Activated CD4-positive, CD25-positive, alpha-beta regulatory T cell treated with anti-CD3 and anti-CD28 coated beads, Interleukin-2, amount 50 U/mL, for 16 hours (primary cell): ENCODE results near the gene LRBA.
"Not testable (repeated sequence)": the region's sequence is repeated elsewhere in the genome, so short reads cannot be mapped to it uniquely, and the experiment has no call there.

Experiments
- DNase-seq: peaks from one replicate; pipeline ENCODE4 v3.0.0-alpha.2; 2020; ENCODE audit warnings: low read depth, low spot score

Gene LRBA

GRCh38 chr4:151014521-151015458, at the start of gene LRBA:
LRBA (minus strand) TSS chr4:151015284; CDS start chr4:151014642, 642 bp downstream.
- peak; percentile 70 for DNase-seq

GRCh38 chr4:151063143-151063542, 48.1 kb upstream of the LRBA start:
- DNase-seq = not testable (repeated sequence)

- no peak for DNase-seq
These were observed 40.5 kb upstream of the LRBA start for GRCh38 chr4:151055539-151055938.

GRCh38 chr4:151052785-151053184, 37.7 kb upstream of the LRBA start:
- no peak for DNase-seq

DNA sequence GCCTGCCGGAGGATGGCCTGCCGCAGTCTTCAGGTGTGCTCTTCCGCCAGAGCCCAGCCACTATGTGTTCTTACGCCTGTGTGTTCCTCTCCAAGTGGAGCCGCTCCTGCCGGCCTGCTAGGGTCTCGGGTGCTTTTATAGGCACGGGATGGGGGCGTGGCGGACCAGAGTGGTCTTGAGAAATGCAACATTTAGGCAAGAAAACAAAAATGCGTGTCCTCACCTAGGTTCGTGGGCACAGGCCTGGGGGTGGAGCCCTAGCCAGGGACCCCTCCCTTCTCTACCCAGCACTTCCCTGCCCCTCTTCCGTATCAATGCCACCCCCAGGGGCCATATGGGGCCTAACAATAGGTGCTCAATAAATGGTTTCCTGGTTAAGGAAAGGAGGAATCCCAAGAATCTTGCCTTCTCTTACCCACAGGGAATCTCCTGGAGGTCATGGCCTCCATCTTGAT, 34.4 kb upstream of the LRBA start:
- no peak for DNase-seq

GRCh38 chr4:151048913-151049312, 33.8 kb upstream of the LRBA start:
- no peak for DNase-seq

GRCh38 chr4:151046609-151047008, 31.5 kb upstream of the LRBA start:
- DNase-seq = no peak

DNA sequence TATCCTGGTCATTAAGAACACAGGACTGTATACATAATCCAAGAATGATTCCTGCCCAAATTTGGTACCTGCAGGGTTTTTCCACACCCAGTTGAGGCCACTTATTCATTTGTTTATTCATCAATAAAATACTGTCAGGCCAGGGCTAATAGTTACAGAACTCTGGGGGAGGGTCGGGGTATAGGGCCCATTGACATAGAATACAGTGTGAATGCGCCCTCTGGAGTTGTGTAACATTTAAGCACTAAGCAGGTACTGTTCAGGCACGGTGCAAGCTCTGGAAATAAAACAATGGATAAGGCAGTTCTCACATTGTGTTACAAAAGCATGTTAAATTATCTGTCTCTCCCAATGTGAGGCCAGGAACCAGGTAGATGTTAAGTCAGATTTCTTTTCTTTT, 30.8 kb upstream of the LRBA start:
- no peak for DNase-seq

DNA sequence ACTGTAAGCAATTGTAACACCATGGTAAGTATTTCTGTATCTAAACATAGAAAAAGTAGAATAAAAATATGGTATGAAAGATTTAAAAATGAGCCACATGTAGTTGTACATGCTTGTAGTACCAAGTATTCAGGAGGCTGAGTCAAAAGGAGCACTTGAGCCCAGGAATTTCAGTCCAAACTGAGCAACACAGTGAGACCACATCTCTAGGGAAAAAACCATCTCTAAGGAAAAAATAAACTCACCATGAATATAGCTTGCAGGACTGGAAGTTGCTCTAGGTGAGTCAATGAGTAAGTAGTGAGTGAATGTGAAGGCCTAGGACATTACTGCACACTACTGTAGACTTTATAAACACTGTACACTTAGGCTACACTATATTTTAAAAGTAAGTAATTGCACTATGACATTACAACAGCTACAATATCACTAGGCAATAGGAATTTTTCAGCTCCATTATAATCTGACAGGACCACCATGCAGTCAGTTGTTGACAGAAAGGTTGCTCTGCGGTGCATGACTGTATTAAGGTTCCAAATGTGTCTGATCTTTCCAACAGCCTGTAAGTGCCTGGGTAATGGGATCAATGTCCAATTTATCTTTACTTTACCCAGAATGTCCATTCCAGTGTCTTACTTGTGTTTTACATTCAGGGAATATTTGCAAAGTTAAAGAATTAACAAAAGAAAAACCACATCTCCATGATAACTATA, 28.9 kb upstream of the LRBA start:
- no peak for DNase-seq

DNA sequence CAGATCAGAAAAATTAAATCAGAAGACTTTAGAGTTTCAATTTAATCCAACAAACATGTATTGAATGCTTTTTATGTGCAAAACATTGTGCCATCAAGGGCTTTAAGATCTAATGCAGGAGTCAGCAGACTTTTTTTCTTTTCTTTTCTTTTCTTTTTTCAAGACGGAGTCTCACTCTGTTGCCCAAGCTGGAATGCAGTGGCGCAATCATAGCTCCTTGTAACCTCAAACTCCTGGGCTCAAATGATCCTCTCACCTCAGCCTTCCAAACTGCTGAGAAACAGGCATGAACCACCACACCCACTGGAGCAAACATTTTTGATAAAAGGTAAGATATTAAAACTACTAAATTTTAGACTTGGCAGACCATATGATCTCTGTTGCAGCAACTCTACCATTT, 24.6 kb upstream of the LRBA start:
- no peak for DNase-seq

GRCh38 chr4:151038452-151039157, 23.5 kb upstream of the LRBA start:
- no peak for DNase-seq

DNA sequence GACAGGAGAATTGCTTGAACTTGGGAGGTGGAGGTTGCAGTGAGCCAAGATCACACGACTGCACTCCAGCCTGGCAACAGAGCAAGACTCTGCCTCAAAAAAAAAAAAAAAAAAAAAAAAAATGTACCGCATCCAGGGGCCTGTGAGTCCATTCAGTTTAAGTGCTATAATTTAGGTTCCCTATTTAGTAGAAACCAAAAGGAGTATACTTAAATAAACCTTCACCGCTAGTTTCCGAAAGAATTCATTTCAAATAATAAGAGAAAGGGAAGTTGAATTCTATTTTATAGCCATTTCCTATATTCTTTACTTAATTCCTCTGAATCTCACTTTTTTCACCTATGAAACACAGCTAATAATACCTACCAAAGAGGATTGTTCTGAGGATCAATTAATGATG, 20.8 kb upstream of the LRBA start:
- DNase-seq = no peak

DNA sequence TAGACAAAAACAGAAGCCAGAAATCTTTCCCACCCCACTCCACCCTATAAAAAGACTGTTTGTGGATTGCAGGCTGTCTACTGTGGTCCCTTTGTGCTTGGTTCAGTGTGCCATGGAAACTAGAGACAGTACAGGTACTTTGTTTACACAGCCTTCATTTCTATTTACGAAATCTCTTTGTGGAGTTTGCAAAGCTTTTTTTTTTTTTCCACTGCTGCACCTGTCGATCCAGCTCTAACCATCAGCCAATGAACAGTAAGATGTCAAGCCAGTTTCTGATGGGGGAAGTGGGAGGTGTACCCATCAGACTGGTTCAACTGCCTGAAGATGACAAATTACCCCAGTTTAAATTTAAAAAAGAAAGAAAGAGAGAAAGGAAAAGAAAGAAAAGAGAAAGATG, 20.2 kb upstream of the LRBA start:
- no peak for DNase-seq

DNA sequence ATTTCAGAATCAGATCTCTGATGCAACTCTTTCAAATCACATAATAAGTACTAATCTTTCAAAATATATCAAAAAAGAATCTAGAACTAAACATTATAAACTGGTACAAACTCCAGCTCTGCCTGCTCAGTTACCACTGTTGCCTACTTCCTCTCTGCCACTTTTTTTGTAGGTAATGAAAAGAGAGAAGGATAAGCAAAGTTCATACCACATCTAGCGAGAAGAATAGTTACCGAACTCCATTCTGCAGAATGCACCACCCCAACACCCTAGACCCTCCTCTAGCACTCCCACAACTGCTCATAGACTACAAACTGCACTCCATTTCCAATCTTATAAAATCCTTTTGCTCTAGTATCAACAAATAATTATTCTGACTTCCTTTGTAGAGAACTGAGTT, 19.7 kb upstream of the LRBA start:
- DNase-seq = no peak

DNA sequence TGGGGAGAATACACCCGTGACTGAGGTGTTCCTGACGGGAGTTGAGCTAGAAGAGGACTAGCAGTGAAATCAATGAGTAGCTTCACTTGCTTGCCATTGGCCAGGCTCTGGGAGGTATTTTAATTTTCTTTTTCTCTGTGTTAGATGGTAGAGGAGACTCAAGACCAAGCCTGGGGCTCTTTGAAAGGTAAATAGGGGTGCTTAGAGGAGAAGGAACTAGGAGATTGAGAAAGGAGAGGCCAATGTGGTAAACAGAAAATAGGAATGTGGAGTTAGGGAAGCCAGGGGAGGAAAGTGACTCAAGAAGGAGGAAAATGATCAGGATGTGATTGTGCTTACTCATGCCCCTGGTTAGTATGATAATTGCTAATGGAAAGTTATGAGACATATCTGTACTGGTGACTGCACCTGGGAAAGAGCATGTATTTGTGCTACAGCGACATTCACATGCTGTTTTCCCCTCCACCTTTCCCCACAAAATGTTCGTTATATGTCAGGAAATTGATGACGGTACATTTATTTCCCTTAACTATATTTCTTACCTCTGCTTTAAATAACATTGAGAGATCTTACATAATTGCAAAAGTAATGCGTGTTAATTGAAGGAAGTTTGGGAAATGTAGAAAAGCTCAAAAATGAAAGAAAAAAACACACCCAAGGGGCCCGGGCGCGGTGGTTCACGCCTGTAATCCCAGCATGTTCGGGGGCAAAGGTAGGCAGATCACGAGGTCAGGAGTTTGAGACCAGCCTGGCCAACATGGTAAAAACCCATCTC, 16.9 kb upstream of the LRBA start:
- DNase-seq = no peak

DNA sequence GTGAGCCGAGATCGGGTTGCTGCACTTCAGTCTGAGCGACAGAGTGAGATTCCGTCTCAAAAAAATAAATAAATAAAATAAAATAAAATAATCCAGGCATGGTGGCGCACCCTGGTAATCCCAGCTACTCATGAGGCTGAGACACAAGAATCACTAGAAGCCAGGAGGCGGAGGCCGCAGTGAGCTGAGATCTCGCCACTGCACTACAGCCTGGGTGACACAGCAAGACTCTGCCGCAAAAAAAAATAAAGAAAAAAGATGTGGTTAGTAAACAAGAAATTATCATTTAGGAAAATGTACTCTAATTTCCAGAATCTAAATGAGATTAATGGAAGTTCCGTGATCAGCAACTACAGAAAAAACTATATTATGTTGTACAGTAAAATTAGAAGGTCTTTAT, 14.5 kb upstream of the LRBA start:
- DNase-seq = no peak

DNA sequence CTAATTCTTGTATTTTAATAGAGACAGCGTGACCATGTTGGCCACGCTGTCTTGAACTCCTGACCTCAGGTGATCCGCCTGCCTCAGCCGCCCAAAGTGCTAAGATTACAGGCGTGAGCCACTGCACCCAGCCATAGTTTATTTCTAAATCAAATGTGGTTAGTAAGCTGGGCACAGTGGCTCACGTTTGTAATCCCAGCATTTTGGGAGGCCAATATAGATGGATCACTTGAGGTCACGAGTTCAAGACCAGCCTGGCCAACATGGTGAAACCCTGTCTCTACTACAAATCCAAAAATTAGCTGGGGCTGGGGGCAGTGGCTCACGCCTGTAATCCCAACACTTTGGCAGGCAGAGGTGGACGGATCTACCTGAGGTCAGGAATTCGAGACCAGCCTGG, 13.9 kb upstream of the LRBA start:
- DNase-seq = not testable (repeated sequence)

DNA sequence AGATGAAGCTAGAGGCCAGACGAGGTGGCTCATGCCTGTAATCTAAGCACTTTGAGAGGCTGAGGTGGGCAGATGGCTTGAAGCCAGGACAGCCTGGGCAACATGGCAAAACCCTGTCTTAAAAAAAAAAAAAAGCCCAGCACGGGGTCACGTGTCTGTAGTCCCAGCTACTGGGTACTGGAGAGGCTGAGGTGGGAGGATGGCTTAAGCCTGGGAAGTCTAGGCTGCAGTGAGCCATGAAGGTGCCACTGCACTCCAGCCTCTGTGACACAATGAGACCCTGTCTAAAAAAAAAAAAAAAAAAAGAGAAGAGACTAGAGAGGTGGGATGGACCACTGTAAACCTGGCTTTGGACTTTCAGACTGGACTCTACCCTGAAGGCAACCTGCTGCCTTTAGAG, 10.7 kb upstream of the LRBA start:
- no peak for DNase-seq

- no peak for DNase-seq
These were observed 7.5 kb upstream of the LRBA start for GRCh38 chr4:151022586-151022985.

DNA sequence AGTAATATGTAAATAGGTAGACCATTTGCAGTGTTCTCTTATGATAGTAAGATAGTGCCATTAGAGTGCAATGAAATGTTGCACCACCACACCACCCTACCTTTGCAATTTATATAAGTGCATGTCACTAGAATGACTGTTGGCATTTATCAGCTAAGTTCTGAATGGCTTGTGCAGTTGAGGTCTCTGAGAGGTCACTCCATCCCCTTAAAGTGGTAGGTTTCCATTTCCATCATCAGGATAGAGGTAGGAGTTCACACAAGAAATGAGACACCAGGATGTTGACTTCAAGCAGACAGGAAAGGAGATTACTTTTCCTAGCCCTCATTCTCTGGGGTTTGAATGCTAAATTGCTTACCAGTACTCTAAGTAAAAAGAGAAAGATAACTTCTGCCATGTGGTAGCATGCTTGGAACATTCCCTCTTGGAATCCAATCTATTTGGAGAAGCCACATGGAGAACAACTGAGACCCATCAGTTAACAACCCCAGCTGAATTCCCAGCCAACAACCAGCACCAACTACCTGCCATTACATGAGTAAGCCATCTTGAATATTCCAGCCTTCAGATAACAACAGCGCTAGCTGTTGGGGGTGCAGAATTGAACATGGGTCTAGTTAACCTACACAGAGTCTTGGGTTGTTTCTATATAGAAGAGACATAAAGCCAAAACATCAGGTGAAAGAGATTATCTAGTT, 6.7 kb upstream of the LRBA start:
- DNase-seq = no peak
